Cardiac muscle cell (in vitro differentiated cells and primary cell): ENCODE results near the gene SLC51A. TPM values are rescaled to one million over a fixed set of nuclear protein-coding genes. Genes with fewer than 3 reads are reported as not detected.

ENCODE experiments used
- DNase-seq, 2 donors: peaks; one replicate each; pipeline versions ENCODE4 v3.0.0 to v3.0.0-alpha.2; 2010 to 2017; ENCODE audit warnings: low read depth in 1 of 2, low spot score in 1 of 2
- H3K27ac ChIP-seq: fragments of 200-600 bp; sonication (generic); 2 replicates; pipeline ENCODE4 v1.5.1; 2016
- H3K27me3 ChIP-seq: fragments of 200-600 bp; sonication (generic); 2 replicates; pipeline ENCODE4 v1.6.0; 2016; ENCODE audit warnings: control low read depth
- H3K36me3 ChIP-seq: fragments of 200-600 bp; sonication (generic); 2 replicates; pipeline ENCODE4 v1.5.1; 2016; ENCODE audit warnings: control low read depth
- H3K4me1 ChIP-seq: fragments of 200-600 bp; sonication (generic); 2 replicates; pipeline ENCODE4 v1.8.1; 2017; ENCODE audit warnings: low read depth, mild to moderate bottlenecking, mixed run types
- H3K4me3 ChIP-seq: fragments of 200-600 bp; sonication (generic); 2 replicates; pipeline ENCODE4 v1.5.1; 2016; ENCODE audit warnings: mild to moderate bottlenecking
- H3K9me3 ChIP-seq: fragments of 200-600 bp; sonication (generic); 2 replicates; pipeline ENCODE4 v1.5.1; 2017; ENCODE audit warnings: low read depth, mild to moderate bottlenecking, control low read depth
- CTCF ChIP-seq: IDR thresholded peaks from 2 replicates; pipeline ENCODE4 v1.5.1; 2012; ENCODE audit warnings: low read depth, mild to moderate bottlenecking, low read length
- polyA plus RNA-seq: library from polyadenylated mRNA; unstranded; fragments of >200 nt; fragmentation: Nextera tagmentation; extraction: Ambion mirVana; gene quantifications from 2 replicates; pipeline ENCODE4 v1.2.1, GENCODE V29; 2016
- total RNA-seq: library from RNA; depleted of rRNA; stranded (reverse); fragments of >200 nt; gene quantifications from 2 replicates; pipeline ENCODE4 v1.2.3, GENCODE V29; 2016

The SLC51A gene
- total and polyA plus RNA-seq, 2 experiments from 2014 or later, result 3.9 TPM; not detected in 1

- no peak for DNase-seq
- no peak overlapping the region for H3K4me3 ChIP-seq
- TF ChIP-seq CTCF, result no peak
These were observed 29.4 kb upstream of the SLC51A start for GRCh38 chr3:196186651-196187573.

GRCh38 chr3:196189566-196190347, 26.6 kb upstream of the SLC51A start:
- Histone ChIP-seq H3K27me3 (no peaks in the 10 kb centered on the region), H3K4me3 (no peak overlapping the region), H3K9me3 (no peaks in the 10 kb centered on the region), H3K27ac (no peak overlapping the region), H3K36me3 (no peaks in the 10 kb centered on the region), H3K4me1 (peaks cover 20% of the 10 kb centered on the region)
- no peak for TF ChIP-seq CTCF
- DNase-seq, result no peak

More at GRCh38 chr3:196186651-196187573, 29.4 kb upstream of the SLC51A start:
- Histone ChIP-seq H3K27me3 (no peaks in the 10 kb centered on the region), H3K4me1 (peaks cover 7% of the 10 kb centered on the region), H3K36me3 (no peaks in the 10 kb centered on the region), H3K9me3 (no peaks in the 10 kb centered on the region), H3K27ac (no peak overlapping the region)

GRCh38 chr3:196192036-196192523, 24.3 kb upstream of the SLC51A start:
- Histone ChIP-seq H3K27ac (peak overlapping the region; percentile 40), H3K27me3 (no peaks in the 10 kb centered on the region), H3K4me3 (no peak overlapping the region), H3K4me1 (peaks cover 14% of the 10 kb centered on the region), H3K36me3 (no peaks in the 10 kb centered on the region), H3K9me3 (no peaks in the 10 kb centered on the region)
- no peak for TF ChIP-seq CTCF
- DNase-seq, result no peak

GRCh38 chr3:196192524-196193051, 23.7 kb upstream of the SLC51A start:
- Histone ChIP-seq H3K4me3 (no peak overlapping the region), H3K4me1 (peaks cover 13% of the 10 kb centered on the region), H3K9me3 (no peaks in the 10 kb centered on the region), H3K27me3 (no peaks in the 10 kb centered on the region), H3K27ac (peak overlapping the region; percentile 40), H3K36me3 (no peaks in the 10 kb centered on the region)
- no peak for TF ChIP-seq CTCF
- no peak for DNase-seq

GRCh38 chr3:196193133-196193735, 23.1 kb upstream of the SLC51A start:
- H3K9me3 ChIP-seq, result no peaks in the 10 kb centered on the region
- no peaks in the 10 kb centered on the region for H3K36me3 ChIP-seq
- no peak for TF ChIP-seq CTCF
- peak overlapping the region; percentile 39 for H3K27ac ChIP-seq
- DNase-seq, result no peak
- peaks cover 13% of the 10 kb centered on the region for H3K4me1 ChIP-seq
- no peaks in the 10 kb centered on the region for H3K27me3 ChIP-seq
- H3K4me3 ChIP-seq, result no peak overlapping the region
